K562 (cell line): ENCODE data around the gene SEC61A1.

Experiments used
- POLR2A ChIP-seq: fragments of 450-650 bp; conservative IDR thresholded peaks from 2 replicates; pipeline ENCODE4 v1.6.1; 2016
- TRIM28 ChIP-seq: fragments of 450-650 bp; IDR thresholded peaks from 2 replicates; pipeline ENCODE4 v1.6.1; 2017
- ZBTB1 ChIP-seq: sonication (generic); formaldehyde crosslinking; IDR thresholded peaks from 2 replicates; pipeline ENCODE4 v1.8.1; 2023; ENCODE audit warnings: missing genetic modification reagents, low read depth, mild to moderate bottlenecking, borderline replicate concordance

DNA sequence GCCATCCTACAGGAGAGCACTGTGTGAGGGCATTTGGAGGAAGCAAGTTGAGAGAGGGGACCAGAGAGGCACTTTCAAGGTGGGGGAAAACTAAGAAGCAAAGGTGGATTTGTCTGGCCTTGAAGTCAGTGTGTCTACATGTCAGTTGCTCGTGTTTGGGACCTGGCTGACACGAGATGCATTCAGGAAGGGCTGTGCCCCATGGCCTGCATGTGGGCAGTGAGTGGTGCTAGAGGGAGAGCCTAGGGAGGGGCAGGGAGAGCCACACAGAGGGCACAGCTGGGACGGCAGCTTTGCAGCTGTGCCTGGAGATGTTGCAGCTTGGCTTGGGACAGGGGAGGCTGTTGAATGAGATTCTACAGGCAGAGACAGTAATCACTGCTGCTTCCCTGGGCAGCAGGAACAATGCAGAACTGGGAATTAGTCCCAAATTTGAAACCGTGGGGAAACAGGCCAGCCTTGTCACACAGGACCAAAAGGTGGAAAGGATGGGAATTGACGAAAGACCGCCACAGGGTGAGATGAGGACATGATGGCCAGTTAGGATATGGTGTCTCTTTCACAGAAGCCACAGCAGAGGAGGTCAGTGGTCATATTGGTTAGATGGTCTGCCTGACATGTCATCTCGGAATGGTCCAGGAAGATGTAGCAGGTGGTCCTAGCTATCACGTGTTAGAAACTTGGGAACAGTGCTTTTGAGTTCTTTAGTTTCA lies 10.0 kb downstream of the SEC61A1 start:
- no peak for TF ChIP-seq TRIM28
- no peak for TF ChIP-seq POLR2A
- TF ChIP-seq ZBTB1 (CRISPR knock-in tag), result no peak
